Epithelial cell of proximal tubule (primary cell): ENCODE results near the gene HOXD3. TPM values are rescaled to one million over a fixed set of nuclear protein-coding genes. Genes with fewer than 3 reads are reported as not detected.

Experiments
- DNase-seq: peaks from one replicate; pipeline ENCODE4 v3.0.0-alpha.2; 2011; ENCODE audit warnings: low read depth
- H3K4me3 ChIP-seq: 2 replicates; pipeline ENCODE4 v1.5.1; 2011; ENCODE audit warnings: low read depth, mild to moderate bottlenecking, low read length
- total RNA-seq: library from RNA; depleted of rRNA; stranded (reverse); fragments of >200 nt; gene quantifications from 2 replicates; pipeline ENCODE4 v1.2.3, GENCODE V29; 2015
- TF ChIP-seq, protein P1 (sequence below): conservative IDR thresholded peaks from 2 replicates; pipeline ENCODE4 v1.5.1; 2012; ENCODE audit warnings: low read depth, mild to moderate bottlenecking, low read length

The HOXD3 gene
- total RNA-seq, 1 donor from 2014 or later, result 9.4 TPM

DNA sequence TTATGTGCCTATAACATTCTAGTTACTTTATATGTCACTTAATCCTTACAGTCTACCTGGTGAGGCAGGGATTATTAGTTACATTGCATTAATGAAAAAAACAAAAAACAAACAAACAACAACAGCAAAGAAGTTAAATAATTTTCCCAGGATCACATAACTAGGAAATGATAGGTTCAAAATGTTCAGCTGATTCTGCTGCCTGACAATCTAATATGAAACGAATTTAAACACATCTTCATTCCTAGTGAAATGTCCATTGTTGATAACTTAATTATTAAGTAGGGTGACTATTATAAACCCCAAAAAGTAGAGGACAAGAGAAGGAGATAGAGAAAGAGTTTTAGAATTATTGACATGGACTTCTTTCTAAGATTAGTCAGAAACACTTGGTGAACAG lies 54.0 kb downstream of the HOXD3 start:
- TF ChIP-seq, protein P1, sequence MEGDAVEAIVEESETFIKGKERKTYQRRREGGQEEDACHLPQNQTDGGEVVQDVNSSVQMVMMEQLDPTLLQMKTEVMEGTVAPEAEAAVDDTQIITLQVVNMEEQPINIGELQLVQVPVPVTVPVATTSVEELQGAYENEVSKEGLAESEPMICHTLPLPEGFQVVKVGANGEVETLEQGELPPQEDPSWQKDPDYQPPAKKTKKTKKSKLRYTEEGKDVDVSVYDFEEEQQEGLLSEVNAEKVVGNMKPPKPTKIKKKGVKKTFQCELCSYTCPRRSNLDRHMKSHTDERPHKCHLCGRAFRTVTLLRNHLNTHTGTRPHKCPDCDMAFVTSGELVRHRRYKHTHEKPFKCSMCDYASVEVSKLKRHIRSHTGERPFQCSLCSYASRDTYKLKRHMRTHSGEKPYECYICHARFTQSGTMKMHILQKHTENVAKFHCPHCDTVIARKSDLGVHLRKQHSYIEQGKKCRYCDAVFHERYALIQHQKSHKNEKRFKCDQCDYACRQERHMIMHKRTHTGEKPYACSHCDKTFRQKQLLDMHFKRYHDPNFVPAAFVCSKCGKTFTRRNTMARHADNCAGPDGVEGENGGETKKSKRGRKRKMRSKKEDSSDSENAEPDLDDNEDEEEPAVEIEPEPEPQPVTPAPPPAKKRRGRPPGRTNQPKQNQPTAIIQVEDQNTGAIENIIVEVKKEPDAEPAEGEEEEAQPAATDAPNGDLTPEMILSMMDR, result no peak
- DNase-seq, result no peak
- no peak overlapping the region for H3K4me3 ChIP-seq

DNA sequence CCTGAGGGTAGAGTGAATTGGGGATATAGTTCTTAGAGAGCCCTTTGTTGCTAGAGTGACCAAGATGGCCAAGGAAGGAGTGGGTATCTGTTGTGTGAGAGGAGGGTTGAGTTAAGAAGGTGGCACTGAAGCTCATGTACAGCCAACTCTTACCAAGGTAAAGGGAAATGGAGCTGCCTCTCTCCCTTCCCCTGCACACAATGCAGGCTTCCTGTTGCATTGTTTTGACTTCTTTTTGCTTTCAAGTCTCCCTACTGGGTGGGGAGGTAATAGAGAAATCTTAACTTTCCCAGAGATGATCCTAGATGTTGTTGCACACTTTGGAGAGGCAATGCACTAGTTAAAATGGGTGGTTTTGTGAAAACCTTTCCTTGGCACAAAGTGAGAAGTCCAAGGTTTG lies 55.2 kb downstream of the HOXD3 start:
- TF ChIP-seq, protein P1, result no peak
- no peak for DNase-seq
- H3K4me3 ChIP-seq, result no peak overlapping the region

DNA sequence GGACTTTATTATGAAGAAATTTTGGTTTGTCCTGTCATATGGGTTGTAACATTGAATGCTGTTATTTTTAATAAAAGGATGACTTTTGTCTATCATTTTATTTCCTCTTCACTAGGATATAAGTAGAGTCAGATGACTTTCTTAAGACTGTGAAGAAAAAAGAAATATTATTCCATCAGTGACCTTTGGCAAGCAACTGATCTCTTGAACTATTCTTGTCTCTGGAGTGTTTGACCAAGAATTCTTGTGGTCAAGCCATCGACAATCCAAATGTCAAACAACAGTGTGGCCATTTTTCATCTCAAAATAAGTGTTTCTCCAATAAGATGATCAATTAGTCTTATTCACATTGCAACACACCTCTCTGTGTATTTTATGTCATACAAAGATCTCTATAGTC lies 56.3 kb downstream of the HOXD3 start:
- TF ChIP-seq, protein P1, result no peak
- DNase-seq, result no peak
- no peak overlapping the region for H3K4me3 ChIP-seq

Other genes starting within 250 kb of the HOXD3 start
- 21.0 and 22.5 TPM in 2 replicates for gene LNPK, start 155.0 kb upstream of the HOXD3 start, total RNA-seq
- gene EVX2, start 73.3 kb upstream of the HOXD3 start, total RNA-seq, result not detected in 2 replicates
- gene HOXD13, start 64.6 kb upstream of the HOXD3 start, total RNA-seq, result not detected in 2 replicates
- gene HOXD12, start 57.5 kb upstream of the HOXD3 start, total RNA-seq, result not detected in 2 replicates
- 17.5 and 25.1 TPM in 2 replicates for gene HOXD11, start 50.0 kb upstream of the HOXD3 start, total RNA-seq
- gene HOXD10, start 40.5 kb upstream of the HOXD3 start, total RNA-seq, result 14.3 and 18.8 TPM in 2 replicates
- gene HOXD9, start 34.6 kb upstream of the HOXD3 start, total RNA-seq, result 9.8 and 11.5 TPM in 2 replicates
- 18.0 and 26.5 TPM in 2 replicates for gene HOXD8, start 27.6 kb upstream of the HOXD3 start, total RNA-seq
- 26.0 and 28.0 TPM in 2 replicates for gene HOXD4, start 5.8 kb upstream of the HOXD3 start, total RNA-seq
- gene HOXD1, start 31.4 kb downstream of the HOXD3 start, total RNA-seq, result 9.3 and 10.2 TPM in 2 replicates
- gene MTX2, start 112.1 kb downstream of the HOXD3 start, total RNA-seq, result 52.2 and 61.1 TPM in 2 replicates